Astrocyte (in vitro differentiated cells and primary cell): ENCODE measurements around the gene ANKRD18A. TPM values are rescaled to one million over a fixed set of nuclear protein-coding genes. Genes with fewer than 3 reads are reported as not detected.

Source experiments
- DNase-seq: peaks from one replicate; pipeline ENCODE4 v3.0.0-alpha.2; 2010; ENCODE audit warnings: low read depth
- FAIRE-seq: peaks from 2 replicates; lab custom pipeline; 2011; peaks lifted over from hg19 to GRCh38; lab: Jason Lieb, UNC
- H2AFZ ChIP-seq: 2 replicates; pipeline ENCODE4 v1.6.0; 2012; ENCODE audit warnings: low read depth, low read length, inconsistent platforms
- H3K27ac ChIP-seq: 2 replicates; pipeline ENCODE4 v1.5.1; 2011; ENCODE audit warnings: low read depth, low read length, inconsistent platforms
- H3K27me3 ChIP-seq: 2 replicates; pipeline ENCODE4 v1.6.0; 2011; ENCODE audit warnings: low read length, inconsistent platforms; ENCODE audit not compliant: insufficient read depth
- H3K36me3 ChIP-seq: 2 replicates; pipeline ENCODE4 v1.5.1; 2011; ENCODE audit warnings: low read length, inconsistent platforms; ENCODE audit not compliant: insufficient read depth
- H3K4me1 ChIP-seq: 2 replicates; pipeline ENCODE4 v1.5.1; 2011; ENCODE audit warnings: low read length, inconsistent platforms; ENCODE audit not compliant: insufficient read depth
- H3K4me2 ChIP-seq: 2 replicates; pipeline ENCODE4 v1.6.0; 2012; ENCODE audit warnings: low read length, inconsistent platforms
- H3K4me3 ChIP-seq: 2 replicates; pipeline ENCODE4 v1.5.1; 2011; ENCODE audit warnings: low read depth, mild to moderate bottlenecking, low read length, inconsistent platforms; ENCODE audit not compliant: insufficient read depth
- H3K79me2 ChIP-seq: 2 replicates; pipeline ENCODE4 v1.6.0; 2012; ENCODE audit warnings: mild to moderate bottlenecking, low read length, inconsistent platforms; ENCODE audit not compliant: insufficient read depth
- H3K9ac ChIP-seq: 2 replicates; pipeline ENCODE4 v1.6.0; 2012; ENCODE audit warnings: mild to moderate bottlenecking, low read length, inconsistent platforms
- H3K9me3 ChIP-seq: 2 replicates; pipeline ENCODE4 v1.5.1; 2012; ENCODE audit warnings: low read depth, mild to moderate bottlenecking, low read length, inconsistent platforms; ENCODE audit not compliant: insufficient read depth
- H4K20me1 ChIP-seq: 2 replicates; pipeline ENCODE4 v1.6.0; 2012; ENCODE audit warnings: low read length, inconsistent platforms; ENCODE audit not compliant: insufficient read depth
- H3K27ac Mint-ChIP-seq: one replicate; pipeline ENCODE4 v1.8.0; 2021; ENCODE audit warnings: mild to moderate bottlenecking, mixed read lengths; ENCODE audit not compliant: unreplicated experiment
- H3K27me3 Mint-ChIP-seq: one replicate; pipeline ENCODE4 v1.8.0; 2021; ENCODE audit warnings: low read depth, mixed read lengths; ENCODE audit not compliant: unreplicated experiment
- H3K36me3 Mint-ChIP-seq: one replicate; pipeline ENCODE4 v1.8.0; 2021; ENCODE audit warnings: low read depth, mixed read lengths; ENCODE audit not compliant: unreplicated experiment
- H3K4me1 Mint-ChIP-seq: one replicate; pipeline ENCODE4 v1.8.0; 2021; ENCODE audit warnings: low read depth, mixed read lengths; ENCODE audit not compliant: unreplicated experiment
- H3K4me3 Mint-ChIP-seq: one replicate; pipeline ENCODE4 v1.8.0; 2021; ENCODE audit warnings: mild to moderate bottlenecking, moderate library complexity, mixed read lengths; ENCODE audit not compliant: unreplicated experiment
- H3K9me3 Mint-ChIP-seq: one replicate; pipeline ENCODE4 v1.8.0; 2021; ENCODE audit warnings: mild to moderate bottlenecking, mixed read lengths; ENCODE audit not compliant: unreplicated experiment
- EZH2 ChIP-seq: IDR thresholded peaks from 2 replicates; pipeline ENCODE4 v1.6.1; 2012; ENCODE audit warnings: mild to moderate bottlenecking, low read length, inconsistent platforms; ENCODE audit not compliant: insufficient read depth
- total RNA-seq: library from RNA; stranded (reverse); gene quantifications from 2 replicates; pipeline ENCODE4 v1.2.1, GENCODE V29; 2021
- TF ChIP-seq, protein P1 (sequence below): IDR thresholded peaks from 2 replicates; pipeline ENCODE4 v1.5.1; 2011; ENCODE audit warnings: low read depth, mild to moderate bottlenecking, inconsistent platforms, low read length, moderate library complexity; ENCODE audit not compliant: insufficient read depth

Gene ANKRD18A
- total RNA-seq, 1 donor from 2014 or later: 11.7 TPM

DNA sequence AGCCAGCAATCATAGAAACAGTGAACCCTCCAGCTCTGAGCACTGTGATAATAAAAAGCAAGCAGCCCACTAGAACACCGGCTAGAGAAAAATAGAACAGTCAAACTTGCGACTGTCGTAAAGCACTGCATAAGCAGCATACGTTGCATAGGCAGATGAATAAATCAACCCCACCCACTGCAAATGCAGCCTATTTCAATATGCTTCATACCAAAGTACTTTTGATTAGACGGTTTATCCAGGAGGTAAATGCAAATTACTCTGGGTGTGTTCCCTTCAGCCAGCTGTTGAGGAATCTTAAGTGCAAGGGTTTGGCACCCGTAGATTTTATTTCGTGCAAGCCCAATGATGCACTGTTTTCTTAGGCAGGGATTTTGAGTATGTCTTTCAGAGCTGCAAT is 32.1 kb upstream of the ANKRD18A start:
- Mint-ChIP-seq H3K36me3 (no peaks in the 10 kb centered on the region), H3K27ac (no peak overlapping the region)
- FAIRE-seq: no peak

DNA sequence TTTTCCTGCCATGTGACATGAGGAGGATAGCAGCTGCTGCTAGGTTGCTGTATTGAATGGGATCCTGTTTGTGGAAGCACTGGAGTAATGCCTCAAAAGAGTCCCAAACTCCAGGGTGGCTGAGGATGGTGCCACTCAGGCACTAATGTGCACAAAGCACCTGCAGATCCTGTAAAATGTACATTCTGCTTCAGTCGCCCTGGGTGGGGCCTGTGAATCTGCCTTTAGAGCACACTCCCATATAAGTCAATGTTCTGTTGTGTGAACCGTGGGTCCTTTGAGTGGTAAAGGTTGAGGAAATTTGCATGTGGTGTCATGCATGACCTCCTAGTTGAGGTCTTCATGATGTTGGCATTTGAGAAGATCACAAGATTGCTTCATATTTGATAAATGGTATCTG is 31.6 kb upstream of the ANKRD18A start:
- Mint-ChIP-seq H3K9me3 (peaks cover 4% of the 10 kb centered on the region), H3K27me3 (peaks cover 11% of the 10 kb centered on the region), H3K4me1 (no peaks in the 10 kb centered on the region), H3K4me3 (no peak overlapping the region), H3K27ac (no peak overlapping the region), H3K36me3 (no peaks in the 10 kb centered on the region)
- Histone ChIP-seq H4K20me1 (no peaks in the 10 kb centered on the region), H3K27me3 (peaks cover 2% of the 10 kb centered on the region), H2AFZ (no peak overlapping the region), H3K9me3 (no peaks in the 10 kb centered on the region), H3K4me1 (no peaks in the 10 kb centered on the region), H3K36me3 (no peaks in the 10 kb centered on the region), H3K79me2 (no peaks in the 10 kb centered on the region), H3K4me2 (no peak overlapping the region), H3K4me3 (no peak overlapping the region), H3K27ac (no peak overlapping the region), H3K9ac (no peak overlapping the region)
- DNase-seq (no peak), FAIRE-seq (no peak)
- TF ChIP-seq EZH2: no peak
- TF ChIP-seq, protein P1, sequence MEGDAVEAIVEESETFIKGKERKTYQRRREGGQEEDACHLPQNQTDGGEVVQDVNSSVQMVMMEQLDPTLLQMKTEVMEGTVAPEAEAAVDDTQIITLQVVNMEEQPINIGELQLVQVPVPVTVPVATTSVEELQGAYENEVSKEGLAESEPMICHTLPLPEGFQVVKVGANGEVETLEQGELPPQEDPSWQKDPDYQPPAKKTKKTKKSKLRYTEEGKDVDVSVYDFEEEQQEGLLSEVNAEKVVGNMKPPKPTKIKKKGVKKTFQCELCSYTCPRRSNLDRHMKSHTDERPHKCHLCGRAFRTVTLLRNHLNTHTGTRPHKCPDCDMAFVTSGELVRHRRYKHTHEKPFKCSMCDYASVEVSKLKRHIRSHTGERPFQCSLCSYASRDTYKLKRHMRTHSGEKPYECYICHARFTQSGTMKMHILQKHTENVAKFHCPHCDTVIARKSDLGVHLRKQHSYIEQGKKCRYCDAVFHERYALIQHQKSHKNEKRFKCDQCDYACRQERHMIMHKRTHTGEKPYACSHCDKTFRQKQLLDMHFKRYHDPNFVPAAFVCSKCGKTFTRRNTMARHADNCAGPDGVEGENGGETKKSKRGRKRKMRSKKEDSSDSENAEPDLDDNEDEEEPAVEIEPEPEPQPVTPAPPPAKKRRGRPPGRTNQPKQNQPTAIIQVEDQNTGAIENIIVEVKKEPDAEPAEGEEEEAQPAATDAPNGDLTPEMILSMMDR: no peak

More for the DNA sequence above, 32.1 kb upstream of the ANKRD18A start:
- TF ChIP-seq, protein P1: no peak
- Histone ChIP-seq H3K9me3 (no peaks in the 10 kb centered on the region), H3K27me3 (peaks cover 5% of the 10 kb centered on the region), H3K4me3 (no peak overlapping the region), H3K36me3 (no peaks in the 10 kb centered on the region), H3K4me2 (no peak overlapping the region), H2AFZ (no peak overlapping the region), H3K79me2 (no peaks in the 10 kb centered on the region), H4K20me1 (no peaks in the 10 kb centered on the region), H3K27ac (no peak overlapping the region), H3K9ac (no peak overlapping the region), H3K4me1 (no peaks in the 10 kb centered on the region)
- H3K9me3 Mint-ChIP-seq: peaks cover 4% of the 10 kb centered on the region
- no peaks in the 10 kb centered on the region for H3K4me1 Mint-ChIP-seq
- peaks cover 14% of the 10 kb centered on the region for H3K27me3 Mint-ChIP-seq
- no peak for DNase-seq
- no peak overlapping the region for H3K4me3 Mint-ChIP-seq

DNA sequence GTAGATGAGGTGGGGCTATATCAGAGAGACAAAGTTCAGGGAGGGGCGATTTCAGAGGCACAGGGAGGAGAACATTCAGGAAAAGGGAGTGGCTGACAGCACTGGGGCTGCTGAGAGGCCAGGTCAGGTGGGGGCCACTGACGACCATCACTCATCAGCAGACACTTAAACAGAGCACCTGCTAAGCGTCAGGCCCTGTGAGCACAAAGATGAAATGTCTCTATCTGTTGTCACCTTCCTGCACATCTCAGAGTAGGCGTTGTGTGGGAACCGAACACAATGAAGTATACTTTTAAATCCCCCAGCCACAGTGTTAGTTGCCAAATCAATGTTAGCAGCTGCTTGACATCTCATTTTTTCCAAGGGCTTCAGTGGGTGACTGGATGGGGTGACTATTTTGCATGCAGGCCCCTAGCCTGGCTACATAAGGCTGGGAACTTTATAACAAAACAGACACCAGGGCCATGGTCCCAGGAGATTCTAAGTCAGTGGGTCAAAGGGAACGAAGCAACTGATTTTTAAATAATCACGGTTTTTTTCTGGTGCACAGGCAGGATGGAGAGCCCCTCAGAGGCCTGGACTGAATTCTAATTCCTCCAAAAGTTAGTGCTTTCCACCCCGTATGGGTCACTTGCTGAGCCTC is 31.1 kb upstream of the ANKRD18A start:
- no peak for FAIRE-seq
- H3K27me3 ChIP-seq: peaks cover 2% of the 10 kb centered on the region

More for the DNA sequence above, 31.1 kb upstream of the ANKRD18A start:
- no peaks in the 10 kb centered on the region for H3K36me3 Mint-ChIP-seq
- Histone ChIP-seq H3K4me2 (no peak overlapping the region), H4K20me1 (no peaks in the 10 kb centered on the region), H2AFZ (no peak overlapping the region), H3K79me2 (no peaks in the 10 kb centered on the region), H3K27ac (no peak overlapping the region), H3K9ac (no peak overlapping the region), H3K36me3 (no peaks in the 10 kb centered on the region), H3K4me1 (no peaks in the 10 kb centered on the region), H3K4me3 (no peak overlapping the region), H3K9me3 (no peaks in the 10 kb centered on the region)
- H3K4me1 Mint-ChIP-seq: no peaks in the 10 kb centered on the region
- H3K4me3 Mint-ChIP-seq: no peak overlapping the region
- no peak overlapping the region for H3K27ac Mint-ChIP-seq
- TF ChIP-seq EZH2: no peak
- TF ChIP-seq, protein P1: no peak
- DNase-seq: no peak
- peaks cover 4% of the 10 kb centered on the region for H3K9me3 Mint-ChIP-seq
- peaks cover 10% of the 10 kb centered on the region for H3K27me3 Mint-ChIP-seq
